Measurements from ENCODE around the gene SOS2. TPM values are rescaled to one million over a fixed set of nuclear protein-coding genes. Genes with fewer than 3 reads are reported as not detected.

The SOS2 gene
- total RNA-seq, 2 donors from 2014 or later = 20.5 to 26.4 TPM

DNA sequence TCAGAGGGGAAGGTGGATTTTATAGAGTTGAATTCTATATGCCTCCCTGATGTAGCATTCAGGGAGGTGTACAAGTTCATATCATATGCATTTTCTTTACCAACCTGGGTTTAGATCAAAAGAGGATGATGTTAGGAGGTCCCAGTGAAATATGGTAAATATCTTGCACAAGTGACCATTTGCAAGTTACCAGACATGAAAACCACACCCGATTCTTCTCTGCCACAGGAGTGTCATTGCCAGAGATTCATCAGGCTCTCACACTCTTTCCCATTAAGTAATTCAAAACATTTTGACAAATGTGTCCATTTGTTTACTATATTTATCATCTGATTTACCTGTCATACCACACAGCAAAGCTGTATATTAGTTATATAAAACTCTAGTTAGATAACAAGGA, 159.0 kb downstream of the SOS2 start:
- intact Hi-C loops (cut with DNase I) = no loop called here
- ATAC-seq (no peak), DNase-seq (no peak)
- WGBS, 2 donors = 62 to 89% methylated on average over 1 of the region's 1 CpG
- no peaks in the 10 kb centered on the region for H3K27me3 ChIP-seq
- H3K27ac ChIP-seq = no peak overlapping the region
- H3K9me3 ChIP-seq = no peaks in the 10 kb centered on the region
- H3K4me1 ChIP-seq = no peaks in the 10 kb centered on the region
- no peak overlapping the region for H3K4me3 ChIP-seq
- no peaks in the 10 kb centered on the region for H3K36me3 ChIP-seq (replicated peaks in 1 of 2; ENCODE audit: insufficient read depth in 1 of 2, low read depth in 2 of 2)
- no peak for TF ChIP-seq POLR2A (IDR thresholded peaks at IDR 0.05)
- TF ChIP-seq, protein P1, sequence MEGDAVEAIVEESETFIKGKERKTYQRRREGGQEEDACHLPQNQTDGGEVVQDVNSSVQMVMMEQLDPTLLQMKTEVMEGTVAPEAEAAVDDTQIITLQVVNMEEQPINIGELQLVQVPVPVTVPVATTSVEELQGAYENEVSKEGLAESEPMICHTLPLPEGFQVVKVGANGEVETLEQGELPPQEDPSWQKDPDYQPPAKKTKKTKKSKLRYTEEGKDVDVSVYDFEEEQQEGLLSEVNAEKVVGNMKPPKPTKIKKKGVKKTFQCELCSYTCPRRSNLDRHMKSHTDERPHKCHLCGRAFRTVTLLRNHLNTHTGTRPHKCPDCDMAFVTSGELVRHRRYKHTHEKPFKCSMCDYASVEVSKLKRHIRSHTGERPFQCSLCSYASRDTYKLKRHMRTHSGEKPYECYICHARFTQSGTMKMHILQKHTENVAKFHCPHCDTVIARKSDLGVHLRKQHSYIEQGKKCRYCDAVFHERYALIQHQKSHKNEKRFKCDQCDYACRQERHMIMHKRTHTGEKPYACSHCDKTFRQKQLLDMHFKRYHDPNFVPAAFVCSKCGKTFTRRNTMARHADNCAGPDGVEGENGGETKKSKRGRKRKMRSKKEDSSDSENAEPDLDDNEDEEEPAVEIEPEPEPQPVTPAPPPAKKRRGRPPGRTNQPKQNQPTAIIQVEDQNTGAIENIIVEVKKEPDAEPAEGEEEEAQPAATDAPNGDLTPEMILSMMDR (IDR thresholded peaks at IDR 0.05) = no peak

DNA sequence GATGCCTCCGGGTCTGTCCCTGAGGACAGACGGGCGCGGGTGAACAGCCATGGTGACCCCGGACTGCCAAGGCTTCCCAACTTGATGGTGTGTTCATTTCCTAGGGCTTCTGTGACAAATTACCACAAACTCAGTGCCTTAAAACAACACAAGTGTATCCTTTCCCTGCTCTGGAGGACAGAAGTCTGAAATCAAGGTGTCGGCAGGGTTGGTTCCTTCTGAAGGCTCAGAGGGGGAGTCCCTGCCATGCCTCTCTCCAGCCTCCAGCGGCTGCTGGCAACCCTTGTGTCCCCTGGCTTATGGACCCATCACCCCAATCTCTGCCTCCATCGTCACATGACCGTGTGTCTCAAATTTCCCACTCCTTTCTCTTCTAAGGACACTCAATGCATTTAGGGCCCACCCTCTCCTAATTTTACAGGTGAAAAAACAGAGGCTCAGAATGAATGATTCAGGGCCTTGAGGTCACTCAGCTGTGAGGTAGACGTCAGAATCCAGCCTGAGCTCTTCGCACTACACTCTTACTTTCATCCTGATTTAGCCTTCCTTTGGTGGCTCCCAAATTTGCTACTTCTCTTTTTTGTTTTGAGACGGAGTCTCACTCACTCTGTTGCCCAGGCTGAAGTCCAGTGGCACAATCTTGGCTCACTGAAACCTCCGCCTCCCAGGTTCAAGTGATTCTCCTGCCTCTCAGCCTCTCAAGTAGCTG, 160.4 kb downstream of the SOS2 start:
- no peak for DNase-seq
- H3K36me3 ChIP-seq (replicated peaks in 1 of 2; ENCODE audit: insufficient read depth in 1 of 2, low read depth in 2 of 2) = no peaks in the 10 kb centered on the region
- H3K27me3 ChIP-seq = no peaks in the 10 kb centered on the region
- no peak for ATAC-seq
- no peaks in the 10 kb centered on the region for H3K9me3 ChIP-seq
- no peak overlapping the region for H3K27ac ChIP-seq
- intact Hi-C loops (cut with DNase I) = no loop called here
- H3K4me1 ChIP-seq = no peaks in the 10 kb centered on the region
- no peak overlapping the region for H3K4me3 ChIP-seq
- WGBS, 2 donors = 69 to 72% methylated on average over 13 of the region's 13 CpGs
- TF ChIP-seq, protein P1 (IDR thresholded peaks at IDR 0.05) = no peak
- TF ChIP-seq POLR2A (IDR thresholded peaks at IDR 0.05) = no peak

DNA sequence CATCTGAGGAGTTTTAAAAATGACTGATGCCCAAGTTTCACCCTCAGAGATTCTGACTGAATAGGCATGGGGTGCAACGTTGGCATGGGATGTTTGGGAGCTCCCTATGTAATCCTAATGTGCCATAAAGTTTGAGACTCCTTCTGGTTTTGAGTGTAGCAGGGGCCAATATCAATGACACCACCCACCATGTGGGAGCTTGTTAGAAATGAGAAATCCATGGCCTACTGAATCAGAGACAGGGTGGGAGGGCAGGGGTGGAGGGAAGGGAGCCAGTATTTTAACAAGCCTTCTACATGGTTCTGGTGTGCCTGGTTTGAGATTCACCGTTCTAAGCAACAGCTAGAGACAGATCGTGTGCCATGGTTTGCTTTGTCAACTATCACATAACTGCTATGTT, 161.1 kb downstream of the SOS2 start:
- 68 to 75% methylated on average over 3 of the region's 3 CpGs for WGBS, 2 donors
- intact Hi-C loops (cut with DNase I) = no loop called here
- TF ChIP-seq, protein P1 (IDR thresholded peaks at IDR 0.05) = no peak
- no peak for TF ChIP-seq POLR2A (IDR thresholded peaks at IDR 0.05)
- H3K4me3 ChIP-seq = no peak overlapping the region
- ATAC-seq (no peak), DNase-seq (no peak)
- H3K27ac ChIP-seq = no peak overlapping the region
- no peaks in the 10 kb centered on the region for H3K4me1 ChIP-seq
- no peaks in the 10 kb centered on the region for H3K27me3 ChIP-seq
- H3K9me3 ChIP-seq = no peaks in the 10 kb centered on the region
- H3K36me3 ChIP-seq (replicated peaks in 1 of 2; ENCODE audit: insufficient read depth in 1 of 2, low read depth in 2 of 2) = no peaks in the 10 kb centered on the region

DNA sequence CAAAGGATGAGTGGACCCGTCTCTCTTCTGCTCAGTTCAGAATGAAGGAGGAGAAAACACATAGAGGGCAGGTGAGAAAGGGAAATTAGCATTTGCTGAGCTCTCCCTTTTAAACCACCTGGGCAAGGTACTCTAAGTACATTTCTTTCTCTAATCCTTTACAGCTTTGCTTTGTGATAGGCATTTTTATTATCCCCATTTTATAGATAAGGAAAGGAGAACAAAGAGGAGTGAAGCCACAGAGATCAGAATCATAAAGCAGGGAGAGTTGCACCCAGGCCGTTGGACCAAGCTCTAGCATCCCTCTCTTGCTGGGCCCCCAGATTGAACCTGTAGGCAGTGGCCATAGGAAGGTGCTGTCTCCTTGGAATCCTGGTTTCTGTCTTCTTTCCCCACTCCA, 162.1 kb downstream of the SOS2 start:
- Histone ChIP-seq H3K27me3 (no peaks in the 10 kb centered on the region), H3K4me3 (no peak overlapping the region), H3K9me3 (no peaks in the 10 kb centered on the region), H3K4me1 (no peaks in the 10 kb centered on the region), H3K36me3 (replicated peaks in 1 of 2; ENCODE audit: insufficient read depth in 1 of 2, low read depth in 2 of 2) (no peaks in the 10 kb centered on the region), H3K27ac (no peak overlapping the region)
- 52 to 60% methylated on average over 2 of the region's 2 CpGs for WGBS, 2 donors
- DNase-seq (no peak), ATAC-seq (no peak)
- no peak for TF ChIP-seq POLR2A (IDR thresholded peaks at IDR 0.05)
- TF ChIP-seq, protein P1 (IDR thresholded peaks at IDR 0.05) = no peak
- intact Hi-C loops (cut with DNase I) = no loop called here

DNA sequence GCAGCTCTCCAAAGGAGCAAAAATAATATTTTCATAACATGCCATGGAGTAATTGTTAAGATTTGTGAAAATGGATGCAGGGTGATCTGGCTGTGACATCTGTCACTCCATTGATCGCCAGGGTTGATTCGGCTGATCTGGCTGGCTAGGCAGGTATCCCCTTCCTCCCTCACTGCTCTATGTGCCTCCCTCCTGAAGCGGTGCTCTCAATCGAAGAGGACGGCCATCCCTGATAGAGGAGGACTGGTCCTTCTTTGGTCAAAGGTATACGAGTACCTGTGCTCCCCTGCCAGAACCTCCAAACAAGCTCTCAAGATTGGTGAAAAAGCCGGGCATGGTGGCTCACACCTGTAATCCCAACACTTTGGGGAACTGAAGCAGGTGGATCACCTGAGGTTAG, 162.9 kb downstream of the SOS2 start:
- TF ChIP-seq POLR2A (IDR thresholded peaks at IDR 0.05) = no peak
- TF ChIP-seq, protein P1 (IDR thresholded peaks at IDR 0.05) = no peak
- intact Hi-C loops (cut with DNase I) = no loop called here
- Histone ChIP-seq H3K36me3 (replicated peaks in 1 of 2; ENCODE audit: insufficient read depth in 1 of 2, low read depth in 2 of 2) (no peaks in the 10 kb centered on the region), H3K27me3 (no peaks in the 10 kb centered on the region), H3K27ac (peak overlapping the region in 1 of 4 donors; percentile 54), H3K9me3 (no peaks in the 10 kb centered on the region), H3K4me1 (no peaks in the 10 kb centered on the region), H3K4me3 (no peak overlapping the region)
- 94 to 97% methylated on average over 7 of the region's 7 CpGs for WGBS, 2 donors
- ATAC-seq = no peak
- DNase-seq = no peak
